Measurements from ENCODE around the gene HNRNPH3. TPM values are rescaled to one million over a fixed set of nuclear protein-coding genes. Genes with fewer than 3 reads are reported as not detected.
A peak's percentile ranks its signal among the peaks of the same experiment; 100 is the strongest.

Gene HNRNPH3
- total and polyA plus RNA-seq, 2 donors (not counting 1 experiment from before 2014, with no cell fraction given): 23.6 to 124 TPM

DNA sequence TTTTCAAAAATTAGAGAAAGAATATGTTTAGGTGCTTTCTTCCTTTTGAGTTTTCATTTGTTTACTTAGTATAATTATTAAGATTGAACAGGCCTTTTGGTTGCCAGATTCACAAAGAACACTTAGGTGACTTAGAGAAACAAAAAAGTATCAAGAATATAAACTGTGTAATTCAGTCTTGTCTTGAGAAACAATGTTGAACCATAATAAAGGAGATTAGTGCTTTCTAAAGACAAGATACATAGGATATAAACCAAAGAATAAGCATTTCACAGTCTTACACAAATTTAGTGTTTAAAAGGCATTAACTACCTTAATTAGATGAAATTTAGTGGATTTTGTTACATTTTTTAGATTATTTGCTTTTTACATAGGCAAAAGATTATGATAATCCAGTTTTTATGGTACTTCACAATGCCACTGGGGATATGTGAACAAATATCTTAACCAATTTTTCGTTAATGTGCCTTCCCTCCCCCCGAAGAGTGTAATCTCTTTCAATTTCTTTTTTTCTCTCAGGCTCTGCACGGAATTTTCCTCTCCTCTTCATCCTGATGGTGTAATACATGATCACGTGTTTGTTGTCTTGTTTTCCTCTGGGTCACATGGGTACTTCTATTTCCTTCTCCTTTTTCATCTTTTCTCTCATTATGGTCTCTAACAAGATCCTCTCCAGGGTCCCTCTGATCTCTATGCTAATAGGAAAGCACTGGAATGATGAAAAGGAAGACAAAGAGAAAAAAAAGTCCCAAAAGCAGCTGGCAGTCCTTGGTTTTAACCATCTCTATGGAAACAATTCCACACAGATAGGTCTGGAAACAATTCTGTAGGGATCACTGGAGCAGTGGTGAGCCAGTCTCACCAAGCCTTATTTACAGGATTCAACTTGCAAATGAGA, 3.7 kb upstream of the HNRNPH3 start:
- ATAC-seq (ENCODE audit: low read depth): no peak
- POLR2A ChIA-PET: interaction anchor here (0.5 kb wide), 1 partner anchor 64 kb away, joined by 4 read pairs; no protein-coding TSS in a partner anchor
- peak overlapping the region; percentile 64 for H3K4me2 ChIP-seq (replicated peaks; ENCODE audit: low read depth, low read length, poor library complexity, severe bottlenecking)

More for the DNA sequence above, 3.7 kb upstream of the HNRNPH3 start:
- Histone ChIP-seq H3K4me3 (ENCODE audit: control extremely low read depth in 1 of 5, extremely low read depth in 1 of 5, insufficient read depth in 1 of 5, low read depth in 2 of 5, low read length in 4 of 5) (peak overlapping the region in 3 of 5 experiments; percentile 16 to 30 (median 28)), H3K27me3 (replicated peaks in 1 of 4; ENCODE audit: control extremely low read depth in 1 of 4, control insufficient read depth in 3 of 4, insufficient read depth in 4 of 4, low read length in 3 of 4) (no peaks in the 10 kb centered on the region), H4K20me1 (ENCODE audit: control insufficient read depth, insufficient read depth, low read length, poor library complexity, severe bottlenecking) (peaks cover 12% of the 10 kb centered on the region), H3K9me3 (ENCODE audit: control extremely low read depth in 1 of 3, control insufficient read depth in 2 of 3, insufficient read depth in 1 of 3, low read length in 2 of 3) (peaks cover 0 to 8% (median 0%) of the 10 kb centered on the region in 3 donors), H3K27ac (ENCODE audit: low read length in 2 of 2) (peak overlapping the region; percentile 14 to 73), H3K36me3 (replicated peaks in 1 of 2; ENCODE audit: control extremely low read depth in 1 of 2, control insufficient read depth in 1 of 2, extremely low read depth in 1 of 2, insufficient read depth in 2 of 2, low read length in 1 of 2) (no peaks in the 10 kb centered on the region), H3K4me1 (ENCODE audit: control insufficient read depth in 2 of 2, insufficient read depth in 2 of 2, low read length in 2 of 2) (peaks cover 20 to 21% of the 10 kb centered on the region in 2 donors), H3K79me2 (ENCODE audit: control insufficient read depth, insufficient read depth, low read length) (peaks cover 13% of the 10 kb centered on the region), H3K9ac (ENCODE audit: low read length) (peak overlapping the region; percentile 13), H2AFZ (ENCODE audit: insufficient read depth, low read depth, low read length, poor library complexity, severe bottlenecking) (peak overlapping the region; percentile 44)
- CTCF ChIA-PET: interaction anchor here (0.7 to 2.3 kb wide), 2 partner anchors 26 to 228 kb away, joined by 3 to 8 read pairs; no protein-coding TSS in a partner anchor
- intact Hi-C loops (cut with micrococcal nuclease): no loop called here
- TF ChIP-seq EZH2 (IDR thresholded peaks at IDR 0.05; ENCODE audit: borderline replicate concordance, insufficient read depth, low read depth, low read length, poor library complexity, severe bottlenecking): no peak
- TF ChIP-seq, protein P1, sequence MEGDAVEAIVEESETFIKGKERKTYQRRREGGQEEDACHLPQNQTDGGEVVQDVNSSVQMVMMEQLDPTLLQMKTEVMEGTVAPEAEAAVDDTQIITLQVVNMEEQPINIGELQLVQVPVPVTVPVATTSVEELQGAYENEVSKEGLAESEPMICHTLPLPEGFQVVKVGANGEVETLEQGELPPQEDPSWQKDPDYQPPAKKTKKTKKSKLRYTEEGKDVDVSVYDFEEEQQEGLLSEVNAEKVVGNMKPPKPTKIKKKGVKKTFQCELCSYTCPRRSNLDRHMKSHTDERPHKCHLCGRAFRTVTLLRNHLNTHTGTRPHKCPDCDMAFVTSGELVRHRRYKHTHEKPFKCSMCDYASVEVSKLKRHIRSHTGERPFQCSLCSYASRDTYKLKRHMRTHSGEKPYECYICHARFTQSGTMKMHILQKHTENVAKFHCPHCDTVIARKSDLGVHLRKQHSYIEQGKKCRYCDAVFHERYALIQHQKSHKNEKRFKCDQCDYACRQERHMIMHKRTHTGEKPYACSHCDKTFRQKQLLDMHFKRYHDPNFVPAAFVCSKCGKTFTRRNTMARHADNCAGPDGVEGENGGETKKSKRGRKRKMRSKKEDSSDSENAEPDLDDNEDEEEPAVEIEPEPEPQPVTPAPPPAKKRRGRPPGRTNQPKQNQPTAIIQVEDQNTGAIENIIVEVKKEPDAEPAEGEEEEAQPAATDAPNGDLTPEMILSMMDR (IDR thresholded peaks at IDR 0.05): no peak
- H3K27me3 Mint-ChIP-seq: no peaks in the 10 kb centered on the region
- no peaks in the 10 kb centered on the region for H3K9me3 Mint-ChIP-seq (ENCODE audit: insufficient read depth)
- WGBS (ENCODE audit: insufficient coverage): no CpG with 5 or more reads among the region's 4 CpGs
- peak overlapping the region; percentile 68 for H3K27ac Mint-ChIP-seq
- peaks cover 30% of the 10 kb centered on the region for H3K4me1 Mint-ChIP-seq
- DNase-seq: peak; percentile 53
- H3K4me3 Mint-ChIP-seq: peak overlapping the region; percentile 56
